Activated gamma-delta T cell (primary cell): Measurements from ENCODE around the gene ZDHHC7.

ENCODE experiments used
- DNase-seq: peaks from one replicate; lab custom pipeline; 2025; lab: John Stamatoyannopoulos, UW

The ZDHHC7 gene

DNA sequence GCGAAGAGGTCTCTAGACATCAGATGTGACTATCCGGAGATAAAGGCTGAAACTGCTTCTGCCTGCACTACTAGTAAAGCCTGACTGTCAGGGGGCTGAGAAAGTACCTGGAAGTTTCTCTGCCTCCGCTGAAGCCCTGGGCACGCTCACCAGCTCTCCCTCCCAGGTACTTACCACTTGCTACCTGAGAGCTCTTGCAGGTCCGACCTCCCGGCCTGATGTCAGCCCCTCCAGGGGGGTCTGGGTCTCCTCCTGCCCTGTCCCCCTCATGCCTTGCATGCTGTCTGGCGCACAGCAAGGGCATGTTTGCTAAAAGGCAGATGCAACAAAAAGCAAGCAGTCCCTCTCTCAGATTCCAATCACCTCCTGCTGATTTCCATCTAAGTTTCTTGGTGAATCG is 17.4 kb downstream of the ZDHHC7 start:
- DNase-seq = no peak

DNA sequence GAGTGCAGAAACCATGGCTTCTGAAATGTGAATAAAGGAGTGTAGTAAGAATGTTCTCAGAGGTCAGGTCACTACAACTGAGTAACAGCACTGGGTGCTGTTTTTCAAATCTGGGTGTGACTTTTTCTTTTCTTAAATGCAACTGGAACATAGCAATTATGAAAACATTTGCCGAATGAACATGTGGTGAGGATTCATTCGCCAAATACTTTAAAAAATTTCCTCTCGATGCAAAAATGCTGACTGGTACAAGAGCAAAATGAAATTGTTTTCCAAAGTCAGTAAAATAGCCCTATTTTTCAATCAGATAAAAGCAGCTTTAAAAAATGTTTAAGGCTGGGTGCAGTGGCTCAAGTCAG is 18.6 kb downstream of the ZDHHC7 start:
- no peak for DNase-seq

DNA sequence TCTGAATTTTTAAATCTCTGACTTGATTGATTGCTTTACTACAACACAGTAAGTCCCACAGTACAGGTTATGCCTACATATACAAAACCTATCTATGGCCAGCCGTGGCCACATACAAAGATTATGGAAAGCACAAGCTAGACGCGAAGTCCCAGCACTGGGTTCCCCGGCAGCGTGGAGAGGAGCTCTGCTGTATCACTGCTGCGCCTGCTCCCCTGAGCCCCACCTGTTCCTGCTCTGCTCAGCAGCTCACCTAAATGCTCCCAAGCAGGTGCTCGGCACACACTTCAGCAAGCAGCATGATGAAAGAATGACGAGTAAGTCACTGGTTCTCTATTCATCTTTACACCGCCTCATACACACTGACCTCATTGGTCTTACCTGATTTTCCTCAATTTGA is 20.6 kb downstream of the ZDHHC7 start:
- DNase-seq = no peak

DNA sequence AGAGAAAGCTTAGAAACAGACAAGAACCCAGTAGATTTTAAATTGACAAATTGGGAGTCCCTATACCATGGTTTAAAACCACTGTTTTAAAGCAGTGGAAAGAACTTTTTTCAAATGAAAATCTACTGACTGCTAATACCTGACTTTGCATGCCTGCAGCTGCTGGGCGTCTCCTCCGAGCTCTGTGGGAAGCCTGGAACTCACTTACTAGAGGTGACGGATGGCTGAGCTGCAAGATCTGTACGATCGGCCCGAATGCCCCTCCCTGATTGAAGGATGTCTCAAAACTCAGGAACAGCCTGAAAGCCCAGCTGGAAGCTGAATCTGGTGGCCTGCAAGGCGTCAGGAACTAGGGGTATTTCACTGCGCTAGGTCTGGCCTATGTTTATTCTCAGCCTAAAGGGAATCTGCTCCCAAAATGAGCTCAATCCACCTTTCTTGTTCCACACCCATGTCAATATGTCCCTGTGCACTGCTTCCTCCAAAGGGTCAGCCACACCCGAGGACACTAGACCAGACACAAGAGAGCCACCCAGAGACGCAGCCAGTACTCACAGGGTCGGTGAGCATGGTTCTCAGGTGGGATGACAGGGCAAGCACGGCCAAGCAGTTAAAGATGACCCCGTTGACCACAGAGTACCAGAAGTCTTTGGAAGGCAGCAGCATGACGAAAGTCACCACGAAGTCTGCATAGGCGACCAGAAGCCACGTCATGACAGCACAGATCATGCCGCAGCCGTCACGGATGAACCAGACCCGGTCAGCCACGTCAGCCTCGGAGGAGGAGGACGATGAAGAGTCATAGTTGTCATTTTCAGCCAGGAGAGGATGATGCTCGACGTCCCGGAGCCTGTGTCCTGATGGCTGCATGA is 21.4 kb downstream of the ZDHHC7 start:
- DNase-seq = no peak

DNA sequence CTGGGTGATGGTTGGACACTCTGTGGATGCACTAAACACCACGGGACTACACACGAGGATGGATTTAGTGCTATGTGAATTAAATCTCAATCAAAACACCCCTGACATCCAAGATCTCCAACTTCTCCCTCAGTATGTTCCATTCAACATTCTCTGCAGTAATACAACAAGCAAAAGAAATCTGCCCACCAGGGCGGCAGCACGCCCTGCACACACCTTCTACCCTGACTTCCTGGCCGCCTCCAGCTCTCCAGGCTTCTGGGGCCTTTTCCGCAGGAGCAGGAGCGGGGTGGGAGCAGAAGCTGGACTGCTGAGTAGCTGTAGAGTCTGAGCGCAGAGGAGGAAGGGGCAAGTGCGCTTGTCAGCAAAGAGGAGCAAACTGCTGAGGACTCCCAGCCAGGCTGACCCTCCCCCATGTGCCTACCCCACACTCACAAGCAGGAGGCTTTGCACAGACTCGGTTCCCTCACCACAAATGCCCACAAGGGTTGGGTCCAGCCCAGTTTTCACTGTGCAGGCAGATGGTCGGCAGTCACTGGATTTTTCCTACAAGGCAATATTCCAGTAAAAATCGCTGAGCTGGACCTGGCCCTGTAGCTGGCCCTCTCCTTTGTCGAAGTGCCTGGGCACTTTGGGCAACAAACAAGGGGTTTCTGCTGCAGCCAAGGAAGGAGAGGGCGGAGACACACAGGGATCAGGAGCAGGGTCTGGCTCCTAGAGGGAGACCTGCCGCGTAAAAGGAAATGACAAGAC is 22.8 kb downstream of the ZDHHC7 start:
- no peak for DNase-seq

DNA sequence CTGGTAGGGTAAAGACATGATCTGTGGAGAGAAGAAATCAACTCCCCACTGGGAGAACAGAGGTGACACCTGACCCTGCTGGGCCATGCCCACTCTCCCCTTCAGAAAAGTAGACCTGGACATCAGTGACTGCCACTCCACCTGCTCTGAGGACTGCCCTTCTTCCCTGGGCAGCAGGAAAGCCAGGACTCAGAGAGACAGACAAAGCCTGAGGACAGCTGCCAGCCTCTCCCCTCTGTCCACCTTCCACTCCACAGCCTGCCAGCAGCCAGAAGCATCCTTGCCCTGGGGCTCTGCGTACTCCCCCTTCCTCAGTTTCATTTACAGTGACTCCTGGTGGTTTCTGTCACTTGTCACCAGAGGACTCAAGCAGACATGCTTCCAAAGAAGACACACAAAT is 24.5 kb downstream of the ZDHHC7 start:
- no peak for DNase-seq

DNA sequence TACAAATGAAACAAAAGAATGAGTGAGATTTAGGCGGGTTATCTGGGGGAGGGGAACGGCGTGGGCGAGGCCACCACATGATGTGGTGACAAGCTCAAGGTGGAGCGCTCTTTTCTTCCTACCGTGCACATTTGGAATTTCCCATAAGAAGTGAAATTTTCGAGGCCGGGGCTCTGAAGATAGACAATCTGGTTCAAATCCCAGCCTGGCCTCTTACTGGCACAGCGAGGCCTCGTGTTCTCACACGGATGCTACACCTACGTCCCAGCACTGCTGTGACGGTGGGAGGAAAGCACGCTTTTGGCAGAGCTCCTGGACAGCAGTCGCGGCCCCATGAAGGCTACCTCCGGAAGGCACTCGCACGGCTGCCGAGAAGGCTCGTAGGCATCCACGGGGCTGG is 25.2 kb downstream of the ZDHHC7 start:
- DNase-seq = no peak

DNA sequence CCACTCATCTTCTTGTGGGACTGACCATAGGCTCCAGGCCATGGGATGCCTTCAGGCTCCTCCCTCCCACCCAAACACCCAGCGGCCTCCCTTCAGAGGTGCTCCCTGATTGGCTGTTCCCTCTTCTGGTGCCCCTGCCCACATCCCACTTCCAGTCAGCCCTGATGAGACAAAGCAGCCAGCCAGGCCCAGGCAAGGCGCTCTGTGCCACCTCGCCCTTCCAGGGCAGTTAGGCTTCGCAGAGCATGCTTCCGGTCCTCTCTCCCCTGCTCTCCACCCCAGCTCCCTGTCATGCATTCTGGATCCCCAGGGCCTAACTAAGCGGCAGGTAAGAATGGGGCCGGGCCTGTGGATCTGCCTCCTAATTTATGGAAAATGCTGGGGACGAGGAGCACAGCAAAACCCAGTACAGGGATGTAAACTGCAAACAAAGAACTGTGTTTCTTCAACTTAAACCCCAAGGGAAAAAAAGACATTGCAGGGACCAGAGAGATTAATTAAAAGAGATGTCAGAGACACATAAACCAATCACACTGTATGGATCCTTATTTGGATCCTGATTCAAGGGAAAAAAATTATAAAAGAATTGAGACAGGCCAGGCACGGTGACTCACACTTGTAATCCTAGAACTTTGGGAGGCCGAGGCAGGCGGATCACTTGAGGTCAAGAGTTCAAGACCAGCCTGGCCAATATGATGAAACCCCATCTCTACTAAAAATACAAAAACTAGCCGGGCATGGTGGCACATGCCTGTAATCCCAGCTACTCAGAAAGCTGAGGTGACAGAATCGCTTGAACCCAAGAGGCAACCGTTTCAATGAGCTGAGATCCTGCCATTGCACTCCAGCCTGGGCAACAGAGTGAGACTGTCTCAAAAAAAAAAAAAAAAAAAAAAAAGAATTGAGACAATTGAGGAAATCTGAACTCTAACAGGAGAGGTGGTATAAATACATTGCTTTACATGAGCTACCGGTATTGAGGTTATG is 26.0 kb downstream of the ZDHHC7 start:
- no peak for DNase-seq

DNA sequence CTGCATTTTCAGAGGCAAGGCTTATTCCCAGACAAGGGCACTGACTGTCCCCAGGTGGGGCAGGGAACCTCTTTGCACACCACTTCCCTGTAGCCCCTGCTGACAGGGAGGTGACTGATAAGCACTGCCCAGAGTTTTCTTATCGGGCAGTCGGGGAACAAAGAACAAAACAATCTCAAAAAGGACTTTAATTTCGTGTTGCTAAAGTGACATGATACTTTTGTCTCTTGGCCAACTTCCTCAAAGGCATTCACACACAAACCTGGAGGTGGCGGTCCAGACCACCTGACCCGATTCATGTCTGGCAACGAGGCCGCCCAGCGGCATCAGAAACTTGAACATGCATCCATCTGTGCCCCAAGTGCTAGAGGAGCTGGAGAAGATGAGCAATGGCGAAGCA is 28.9 kb downstream of the ZDHHC7 start:
- no peak for DNase-seq

DNA sequence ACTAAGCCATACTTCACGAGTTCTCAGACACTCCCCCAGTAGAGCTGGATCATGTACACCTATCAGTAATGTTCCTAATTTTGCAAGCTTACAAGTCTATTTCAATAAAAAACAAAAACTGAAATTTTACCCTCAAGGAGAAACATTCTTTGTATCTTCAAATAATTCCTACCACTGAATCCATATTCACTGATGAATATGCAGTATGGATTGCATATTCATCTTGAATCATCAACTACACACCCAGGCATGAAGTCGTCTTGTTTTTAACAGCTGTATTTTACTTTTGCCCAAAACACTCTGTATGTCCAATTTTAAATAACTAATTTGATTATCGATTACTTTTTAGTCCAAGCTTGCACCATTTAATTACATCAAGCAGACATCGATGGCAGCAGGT is 31.8 kb downstream of the ZDHHC7 start:
- DNase-seq = no peak

DNA sequence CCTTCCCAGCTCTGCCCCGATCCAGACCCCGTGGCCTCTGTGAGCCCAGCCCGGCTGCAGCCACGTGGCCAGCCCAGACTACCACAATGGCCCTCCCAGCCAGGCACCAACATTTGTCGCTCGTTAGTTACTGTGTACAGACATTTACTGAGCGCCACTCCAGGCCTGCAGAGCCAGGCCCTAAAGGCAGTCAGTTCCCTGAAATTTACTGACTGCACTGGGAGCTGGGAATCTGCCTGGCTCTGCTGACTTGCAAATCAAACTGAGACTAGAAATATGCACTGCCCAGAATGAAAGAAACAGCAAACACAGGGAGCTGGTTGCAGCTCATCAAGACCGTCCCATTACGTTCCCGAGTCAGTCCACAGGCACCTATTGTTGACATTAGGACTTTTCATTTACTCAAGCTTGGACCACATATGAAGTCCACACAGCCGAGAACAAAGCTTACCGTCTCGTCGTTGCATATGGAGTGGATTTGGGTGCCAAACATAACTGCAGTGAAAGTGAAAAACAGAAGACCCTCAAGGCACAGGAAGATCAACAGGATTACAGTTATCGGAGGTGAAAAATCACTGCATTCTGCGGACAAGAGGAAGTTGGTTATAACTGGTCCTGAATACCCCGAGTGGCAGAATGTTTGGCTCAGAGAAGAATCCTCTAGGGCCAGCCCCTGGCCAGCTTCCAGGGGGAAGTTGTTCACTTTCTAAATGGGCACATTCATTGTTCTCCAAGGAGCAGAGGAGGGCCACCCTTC is 34.5 kb downstream of the ZDHHC7 start:
- DNase-seq = no peak

DNA sequence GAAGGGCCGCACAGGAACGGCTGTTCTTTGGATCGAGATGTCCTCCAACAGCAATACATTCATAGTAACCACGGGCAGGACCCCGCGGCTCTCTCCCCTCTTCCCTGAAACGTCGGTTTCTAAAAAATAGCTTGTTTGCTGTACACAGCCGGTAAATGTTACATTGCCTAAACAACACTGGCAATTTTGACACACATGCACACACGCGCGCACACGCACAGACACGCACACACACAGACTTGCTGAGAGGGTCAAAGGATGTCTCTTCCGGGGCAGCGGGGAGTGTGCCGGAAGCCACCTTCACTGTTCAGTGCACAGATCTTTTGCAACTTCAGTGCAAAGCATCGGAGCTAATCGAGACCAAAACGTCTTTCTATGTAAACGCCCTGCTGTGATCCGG is 35.8 kb downstream of the ZDHHC7 start:
- DNase-seq = no peak

DNA sequence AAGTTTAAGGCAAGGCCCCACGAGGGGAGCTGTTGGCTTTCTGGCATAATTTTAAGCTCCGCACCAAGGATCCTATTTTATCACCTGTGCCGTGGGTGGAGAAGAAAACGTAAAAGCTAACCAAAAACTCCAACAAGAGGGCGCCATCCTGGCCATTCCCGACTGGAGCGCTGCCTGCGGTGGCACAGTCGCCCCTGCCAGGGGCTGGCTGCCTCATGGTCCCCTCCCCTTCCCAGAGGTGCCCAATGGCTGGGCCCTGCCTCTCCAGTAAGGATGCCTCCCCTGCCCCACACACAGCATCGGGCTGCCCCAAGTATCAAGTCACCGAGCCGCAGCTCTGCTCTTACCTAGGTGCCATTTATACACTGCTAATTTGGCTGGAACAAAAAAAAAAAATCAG is 36.3 kb downstream of the ZDHHC7 start:
- no peak for DNase-seq

DNA sequence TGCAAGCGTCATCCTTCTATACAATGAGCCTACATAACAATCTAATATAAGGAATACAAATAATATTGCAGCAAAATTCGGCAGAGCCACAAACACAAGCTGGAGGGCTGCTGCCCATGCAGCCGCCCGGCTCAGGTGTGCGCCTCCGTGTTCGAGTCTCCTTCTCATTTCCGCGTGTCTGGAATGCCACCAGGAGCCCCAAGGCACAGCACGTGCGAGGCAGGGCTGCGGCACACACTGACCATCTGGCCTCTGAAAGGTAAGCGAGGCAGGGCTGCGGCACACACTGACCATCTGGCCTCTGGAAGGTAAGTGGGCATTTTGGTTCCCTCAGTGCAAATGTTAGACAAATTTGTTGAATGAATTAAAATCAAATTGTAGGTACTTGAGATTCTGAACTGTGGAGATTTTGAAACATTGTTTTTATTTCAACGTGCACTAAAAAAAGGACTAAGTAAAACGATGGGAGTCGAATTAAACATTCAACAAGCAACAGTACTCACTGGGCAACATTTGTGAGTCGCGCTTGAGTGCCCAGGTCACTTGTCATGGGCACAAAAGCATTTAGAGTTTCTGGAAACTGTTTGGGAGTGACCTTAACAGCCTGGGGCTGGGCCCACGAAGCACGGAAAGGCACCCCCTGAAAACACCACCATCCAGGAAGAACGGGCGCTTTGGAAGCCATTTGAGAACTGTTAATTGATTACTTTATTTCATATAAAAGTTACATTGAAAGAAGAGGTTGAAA is 37.4 kb downstream of the ZDHHC7 start:
- DNase-seq = no peak

DNA sequence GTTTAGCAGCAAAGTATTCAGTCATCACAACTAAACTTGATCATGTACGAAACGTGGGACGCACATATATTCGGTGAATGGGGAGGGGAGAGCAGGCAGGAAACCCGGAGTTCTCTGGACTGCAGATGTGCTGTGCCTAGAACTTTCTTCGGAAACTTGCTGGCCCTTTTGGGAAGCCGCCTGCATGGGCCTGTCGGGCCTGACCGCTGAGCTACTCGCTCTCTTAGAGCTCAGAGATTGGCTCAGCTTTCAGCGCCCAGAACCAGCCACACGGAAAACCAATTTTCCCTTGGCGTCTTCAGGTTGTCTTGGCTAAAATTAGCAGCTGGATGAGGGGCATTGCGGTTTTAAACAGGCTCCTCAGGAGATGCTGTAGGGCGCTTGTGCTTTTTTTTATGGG is 38.1 kb downstream of the ZDHHC7 start:
- no peak for DNase-seq

DNA sequence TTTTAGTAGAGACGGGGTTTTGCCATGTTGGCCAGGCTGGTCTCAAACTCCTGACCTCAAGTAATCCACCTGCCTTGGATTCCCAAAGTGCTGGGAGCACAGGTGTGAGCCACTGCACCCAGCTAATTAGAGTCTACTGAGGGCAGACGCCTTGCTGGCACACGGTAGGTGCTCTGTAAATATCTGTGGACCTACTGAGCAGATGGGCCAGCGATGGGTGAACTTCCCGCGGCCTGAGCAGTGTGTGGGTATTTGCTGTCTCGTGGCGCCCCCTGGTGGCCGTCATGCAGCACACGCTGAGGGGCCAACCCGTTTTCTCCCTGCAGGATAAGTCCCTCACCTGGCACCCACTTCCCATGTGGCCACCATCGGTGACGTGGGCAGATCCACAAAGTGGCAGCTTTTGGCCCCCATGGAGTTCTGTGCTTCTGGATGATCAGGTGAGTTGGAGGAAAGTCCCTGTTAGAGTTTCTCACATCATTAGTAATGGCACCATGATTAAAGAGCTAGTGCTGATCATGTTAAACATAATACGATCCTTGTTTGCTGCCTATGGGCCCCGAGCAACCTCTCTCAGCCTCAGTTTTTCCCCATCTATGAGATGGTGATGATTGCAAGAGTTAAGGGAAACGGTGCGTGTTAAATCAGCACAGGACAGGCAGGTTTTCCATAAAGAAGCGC is 40.7 kb downstream of the ZDHHC7 start:
- peak; percentile 39 for DNase-seq

DNA sequence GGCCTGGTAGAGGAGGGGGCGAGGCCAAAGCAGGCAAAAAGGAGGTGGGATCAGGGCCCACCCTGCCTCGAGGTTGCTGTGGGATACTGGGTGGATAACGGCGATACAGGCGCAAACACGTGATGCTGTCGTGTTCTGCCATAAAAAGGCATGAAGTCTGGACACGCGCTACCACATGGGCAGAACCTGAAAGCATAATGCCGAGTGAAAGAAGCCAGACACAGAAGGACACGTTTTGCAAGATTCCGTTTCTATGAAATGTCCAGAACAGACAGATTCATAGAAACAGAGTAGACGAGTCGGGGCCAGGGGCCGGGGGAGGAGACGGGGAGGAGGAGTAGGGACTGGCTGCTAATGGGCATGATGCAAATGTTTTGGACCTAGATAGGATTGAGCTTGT is 43.5 kb downstream of the ZDHHC7 start:
- no peak for DNase-seq

DNA sequence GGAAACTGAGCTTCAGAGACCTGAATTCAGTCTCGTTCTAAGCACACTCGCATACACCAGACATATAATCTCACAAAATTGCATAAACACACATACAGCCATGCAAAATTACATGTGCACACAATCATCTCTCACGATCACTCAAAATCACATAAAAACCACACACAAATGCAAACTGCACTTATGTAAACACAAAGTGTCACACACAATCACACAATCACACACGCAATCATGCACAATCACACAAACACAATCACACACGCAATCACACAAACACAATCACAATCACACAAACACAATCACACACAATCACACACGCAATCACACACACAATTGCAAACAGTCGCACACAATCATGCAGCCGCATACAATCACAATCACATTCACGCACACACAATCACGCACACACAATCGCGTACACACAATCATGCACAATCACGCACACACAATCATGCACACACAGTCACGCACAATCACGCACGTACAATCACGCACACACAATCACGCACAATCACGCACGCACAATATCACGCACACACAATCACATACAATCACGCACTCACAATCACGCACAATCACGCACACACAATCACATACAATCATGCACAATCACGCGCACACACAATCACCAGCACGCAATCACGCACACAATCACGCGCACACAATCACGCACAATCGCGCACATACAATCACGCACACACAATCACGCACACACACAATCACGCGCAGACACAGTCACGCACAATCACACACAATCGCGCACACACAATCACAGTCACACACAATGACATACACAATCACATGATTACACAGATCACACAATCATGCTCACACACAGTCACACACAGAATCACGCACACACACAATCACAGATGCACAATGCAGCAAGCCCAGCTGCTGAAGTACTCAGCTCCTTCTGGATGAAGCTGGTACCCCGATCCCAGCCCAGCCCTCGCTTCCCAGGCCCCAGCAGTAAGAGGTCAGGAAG is 45.6 kb downstream of the ZDHHC7 start:
- DNase-seq = no peak
